ENCODE data around the gene CIB4. TPM values are rescaled to one million over a fixed set of nuclear protein-coding genes. Genes with fewer than 3 reads are reported as not detected.

The CIB4 gene
- total and polyA plus RNA-seq, 2 of the 4 experiments (the other 2 are of a cell fraction), result not detected

DNA sequence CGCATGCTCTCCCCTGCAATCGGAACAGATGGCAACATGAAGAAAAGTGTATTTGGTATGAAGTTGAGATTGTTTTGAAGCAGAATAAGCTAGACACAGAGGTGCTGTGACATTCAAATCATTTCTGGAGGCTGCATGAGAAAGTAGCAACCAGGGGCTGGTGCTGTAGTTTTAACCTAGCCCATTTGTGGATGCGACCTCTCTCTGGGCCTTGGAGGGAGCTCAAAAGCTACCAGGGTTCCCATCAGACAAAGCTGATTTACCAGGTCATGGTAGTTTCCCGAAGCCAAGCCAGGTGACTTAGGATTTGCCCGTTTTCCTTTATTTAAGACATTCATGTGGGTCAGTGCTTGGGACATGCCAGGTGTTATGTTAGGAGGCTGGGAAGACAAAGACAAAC lies 77.5 kb downstream of the CIB4 start:
- Histone ChIP-seq H3K27me3 (ENCODE audit: control insufficient read depth, insufficient read depth, low read length) (peaks cover 78% of the 10 kb centered on the region), H2AFZ (replicated peaks; ENCODE audit: low read length, poor library complexity) (no peak overlapping the region), H3K4me1 (ENCODE audit: control insufficient read depth, insufficient read depth, low read length) (no peaks in the 10 kb centered on the region; the same call in 1 of the 2 replicates), H2AK5ac (ENCODE audit: low read depth, low read length) (no peak overlapping the region), H2BK120ac (ENCODE audit: low read depth, low read length) (no peak overlapping the region), H3K9ac (ENCODE audit: low read depth, low read length) (no peak overlapping the region), H2AK9ac (replicated peaks; ENCODE audit: low read depth, low read length, poor library complexity) (no peak overlapping the region), H2BK5ac (ENCODE audit: low read depth, low read length, poor library complexity, severe bottlenecking) (no peak overlapping the region), H3K36me3 (ENCODE audit: control insufficient read depth, insufficient read depth, low read length) (no peaks in the 10 kb centered on the region), H3K9me1 (ENCODE audit: insufficient read depth, low read length) (no peaks in the 10 kb centered on the region), H3K56ac (ENCODE audit: extremely low read depth, insufficient read depth, low read length) (no peak overlapping the region), H4K20me1 (ENCODE audit: insufficient read depth, low read length) (no peaks in the 10 kb centered on the region), H2BK15ac (ENCODE audit: low read depth, low read length) (no peak overlapping the region), H4K8ac (ENCODE audit: low read depth in 2 of 2, low read length in 2 of 2) (no peak overlapping the region), H3K4ac (ENCODE audit: low read depth, low read length) (no peak overlapping the region), H3K23ac (ENCODE audit: low read depth, low read length) (no peak overlapping the region), H3K4me2 (ENCODE audit: low read depth, low read length) (no peak overlapping the region), H3K9me3 (ENCODE audit: control insufficient read depth, insufficient read depth, low read length) (no peaks in the 10 kb centered on the region), H4K5ac (ENCODE audit: low read depth, low read length) (no peak overlapping the region), H3K14ac (replicated peaks; ENCODE audit: low read depth, low read length) (no peak overlapping the region), H2BK20ac (ENCODE audit: low read depth, low read length) (no peak overlapping the region), H3K18ac (ENCODE audit: low read depth, low read length) (no peak overlapping the region), H3K79me1 (ENCODE audit: low read depth in 1 of 2, low read length in 2 of 2) (no peaks in the 10 kb centered on the region), H4K91ac (ENCODE audit: insufficient read depth, low read depth, low read length) (no peak overlapping the region), H3K4me3 (ENCODE audit: insufficient read depth, low read depth, low read length) (no peak overlapping the region), H3K27ac (ENCODE audit: insufficient read depth, low read length) (no peak overlapping the region)
- BruUV-seq (replicated peaks), result no TSS peak
- CTCF ChIA-PET, result no interaction called here
- DNase-seq (no peak), ATAC-seq (ENCODE audit: low read depth) (no peak)
- intact Hi-C loops (cut with micrococcal nuclease), result no loop called here
- POLR2A ChIA-PET (ENCODE audit: unreplicated experiment), result no interaction called here
- in situ Hi-C loops (cut with MboI; ENCODE audit: low sequenced_read_pairs), result no loop called here
- dilution Hi-C loops (cut with HindIII; ENCODE audit: low sequenced_read_pairs, unreplicated experiment), result no loop called here
- no peak for TF ChIP-seq MAFK (IDR thresholded peaks at IDR 0.05; ENCODE audit: low read depth, low read length)
- no peak for TF ChIP-seq BHLHE40 (IDR thresholded peaks at IDR 0.05; ENCODE audit: low read depth, low read length)
- TF ChIP-seq USF2 (IDR thresholded peaks at IDR 0.05; ENCODE audit: low read depth, low read length), result no peak
- TF ChIP-seq POLR2A (IDR thresholded peaks at IDR 0.05; ENCODE audit: low read depth, low read length), result no peak
- TF ChIP-seq CEBPB (IDR thresholded peaks at IDR 0.05; ENCODE audit: low read depth, low read length), result no peak
- no peak for TF ChIP-seq CTCF (conservative IDR thresholded peaks at IDR 0.05; ENCODE audit: low read depth, low read length)
- 50% methylated on average over 3 of the region's 5 CpGs; no CpG with 5 or more reads in 1 of the 2 experiments for WGBS, 2 experiments (ENCODE audit: extremely low coverage in 2 of 2, insufficient read length in 1 of 2)

Data from IMR-90 (cell line).